Esophagus squamous epithelium (tissue), 4 donors: ENCODE measurements around the gene FIGN.

Experiments
- POLR2A ChIP-seq, 4 donors: fragments of 450-650 bp; IDR thresholded peaks; one replicate each; pipeline ENCODE4 v1.6.1; 2017; ENCODE audit warnings: antibody characterized with exemption in 4 of 4, mild to moderate bottlenecking in 4 of 4, moderate library complexity in 3 of 4
- TF ChIP-seq, protein P1 (sequence below), 6 experiments: fragments of 450-650 bp in 4 of 6; fragments of 200-600 bp in 2 of 6; sonication (generic) in 2 of 6; IDR thresholded peaks; one replicate each; pipeline ENCODE4 v1.5.1; 2016 to 2019; ENCODE audit warnings: antibody characterized with exemption in 6 of 6, mild to moderate bottlenecking in 4 of 6, moderate library complexity in 4 of 6

DNA sequence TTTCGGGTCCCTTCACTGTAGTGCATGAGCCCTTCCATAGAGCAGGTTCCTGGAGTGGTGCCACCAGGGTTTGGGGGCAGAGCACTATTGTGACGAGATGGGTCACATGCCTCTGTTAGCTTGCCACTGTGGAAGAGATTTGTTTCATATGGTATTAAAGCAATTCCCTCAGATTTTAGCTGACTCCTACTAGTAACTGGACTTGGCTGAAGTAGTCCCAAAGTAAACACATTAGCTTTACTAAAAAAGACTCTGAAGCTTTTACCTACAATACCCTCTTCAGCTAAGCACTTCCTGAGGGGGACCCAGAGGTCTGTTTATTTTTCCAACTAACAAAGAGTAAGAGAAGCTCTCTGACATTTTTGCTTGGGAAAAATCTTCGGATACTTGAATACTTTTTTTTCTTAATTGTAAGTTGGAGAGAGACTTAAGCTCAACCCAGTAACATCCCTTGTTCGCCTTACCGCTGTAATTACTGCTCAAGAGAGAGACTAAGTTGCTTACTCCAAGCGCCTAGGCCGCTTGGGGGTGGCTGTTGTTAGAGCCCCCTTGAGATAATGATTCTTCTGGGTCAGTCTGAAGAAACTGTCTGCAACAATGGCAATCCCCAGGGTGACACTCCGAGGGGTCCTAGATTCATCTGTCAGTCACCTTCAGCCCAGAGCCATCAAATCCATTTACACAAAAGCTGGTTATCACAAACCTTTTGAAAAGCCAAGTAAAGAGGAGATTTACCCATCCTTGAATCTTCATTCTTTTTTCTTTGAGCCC lies 177.4 kb downstream of the FIGN start:
- TF ChIP-seq, protein P1, sequence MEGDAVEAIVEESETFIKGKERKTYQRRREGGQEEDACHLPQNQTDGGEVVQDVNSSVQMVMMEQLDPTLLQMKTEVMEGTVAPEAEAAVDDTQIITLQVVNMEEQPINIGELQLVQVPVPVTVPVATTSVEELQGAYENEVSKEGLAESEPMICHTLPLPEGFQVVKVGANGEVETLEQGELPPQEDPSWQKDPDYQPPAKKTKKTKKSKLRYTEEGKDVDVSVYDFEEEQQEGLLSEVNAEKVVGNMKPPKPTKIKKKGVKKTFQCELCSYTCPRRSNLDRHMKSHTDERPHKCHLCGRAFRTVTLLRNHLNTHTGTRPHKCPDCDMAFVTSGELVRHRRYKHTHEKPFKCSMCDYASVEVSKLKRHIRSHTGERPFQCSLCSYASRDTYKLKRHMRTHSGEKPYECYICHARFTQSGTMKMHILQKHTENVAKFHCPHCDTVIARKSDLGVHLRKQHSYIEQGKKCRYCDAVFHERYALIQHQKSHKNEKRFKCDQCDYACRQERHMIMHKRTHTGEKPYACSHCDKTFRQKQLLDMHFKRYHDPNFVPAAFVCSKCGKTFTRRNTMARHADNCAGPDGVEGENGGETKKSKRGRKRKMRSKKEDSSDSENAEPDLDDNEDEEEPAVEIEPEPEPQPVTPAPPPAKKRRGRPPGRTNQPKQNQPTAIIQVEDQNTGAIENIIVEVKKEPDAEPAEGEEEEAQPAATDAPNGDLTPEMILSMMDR (IDR thresholded peaks at IDR 0.05) = no peak
- no peak for TF ChIP-seq POLR2A (IDR thresholded peaks at IDR 0.05)
